Upper lobe of left lung (tissue), 4 donors: ENCODE measurements around the gene IFNA13.

Experiments
- CTCF ChIP-seq, 6 experiments: fragments of 450-650 bp in 4 of 6; fragments of 200-600 bp in 2 of 6; sonication (generic) in 2 of 6; IDR thresholded peaks; one replicate each; pipeline ENCODE4 v1.5.1; 2016 to 2019; ENCODE audit warnings: antibody characterized with exemption in 6 of 6
- EP300 ChIP-seq, 4 donors: sonication (generic); formaldehyde crosslinking; IDR thresholded peaks; one replicate each; pipeline ENCODE4 v1.5.1; 2017; ENCODE audit warnings: antibody characterized with exemption in 4 of 4, control low read depth in 2 of 4
- POLR2A ChIP-seq, 4 donors: fragments of 450-650 bp; IDR thresholded peaks; one replicate each; pipeline ENCODE4 v1.5.1; 2016 to 2017; ENCODE audit warnings: antibody characterized with exemption in 4 of 4, mild to moderate bottlenecking in 2 of 4
- POLR2AphosphoS5 ChIP-seq, 2 donors: sonication (generic); formaldehyde crosslinking; IDR thresholded peaks; one replicate each; pipeline ENCODE4 v1.5.1; 2017; ENCODE audit warnings: antibody characterized with exemption in 2 of 2

GRCh38 chr9:21402386-21403251 is 34.8 kb upstream of the IFNA13 start:
- no peak for TF ChIP-seq CTCF (IDR thresholded peaks at IDR 0.05)
- TF ChIP-seq EP300 (IDR thresholded peaks at IDR 0.05) = no peak
- TF ChIP-seq POLR2A (IDR thresholded peaks at IDR 0.05) = no peak
- no peak for TF ChIP-seq POLR2AphosphoS5 (IDR thresholded peaks at IDR 0.05)
